Astrocyte (in vitro differentiated cells and primary cell): ENCODE measurements around the gene AKNAD1.
"Not testable (repeated sequence)": the region's sequence is repeated elsewhere in the genome, so short reads cannot be mapped to it uniquely, and the experiment has no call there.

Experiments used
- EZH2 ChIP-seq: IDR thresholded peaks from 2 replicates; pipeline ENCODE4 v1.6.1; 2012; ENCODE audit warnings: mild to moderate bottlenecking, low read length, inconsistent platforms; ENCODE audit not compliant: insufficient read depth
- TF ChIP-seq, protein P1 (sequence below): IDR thresholded peaks from 2 replicates; pipeline ENCODE4 v1.5.1; 2011; ENCODE audit warnings: low read depth, mild to moderate bottlenecking, inconsistent platforms, low read length, moderate library complexity; ENCODE audit not compliant: insufficient read depth

DNA sequence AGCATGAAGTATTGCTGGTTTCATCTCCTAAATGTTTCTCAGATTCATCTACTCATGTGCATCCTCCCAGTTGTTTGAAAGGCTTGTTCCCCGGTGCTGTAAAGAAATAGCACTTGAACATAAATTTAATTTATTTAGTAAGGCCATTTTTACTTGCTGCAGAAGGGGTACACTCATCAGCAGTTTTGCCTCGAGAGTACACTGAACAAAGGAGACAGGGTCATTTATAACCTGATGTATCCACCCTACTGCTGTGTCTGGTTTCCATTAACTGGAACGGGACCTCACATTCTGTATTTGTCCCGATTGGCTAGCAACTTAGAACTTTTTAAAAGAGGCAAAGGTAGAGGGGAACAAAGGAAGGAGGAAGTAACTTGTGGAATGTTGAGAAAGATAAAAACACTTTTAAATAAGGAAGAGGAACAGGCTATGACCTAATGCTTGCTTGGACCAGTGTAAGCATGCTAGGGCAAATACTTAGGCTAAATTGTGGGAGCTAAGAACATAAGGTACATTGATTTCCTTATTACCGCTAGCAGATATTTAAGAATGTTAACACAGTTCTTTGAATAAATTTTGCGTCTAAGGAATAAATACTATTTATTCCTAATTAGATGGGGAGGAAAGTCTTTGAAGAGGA lies 32.2 kb upstream of the AKNAD1 start:
- TF ChIP-seq, protein P1, sequence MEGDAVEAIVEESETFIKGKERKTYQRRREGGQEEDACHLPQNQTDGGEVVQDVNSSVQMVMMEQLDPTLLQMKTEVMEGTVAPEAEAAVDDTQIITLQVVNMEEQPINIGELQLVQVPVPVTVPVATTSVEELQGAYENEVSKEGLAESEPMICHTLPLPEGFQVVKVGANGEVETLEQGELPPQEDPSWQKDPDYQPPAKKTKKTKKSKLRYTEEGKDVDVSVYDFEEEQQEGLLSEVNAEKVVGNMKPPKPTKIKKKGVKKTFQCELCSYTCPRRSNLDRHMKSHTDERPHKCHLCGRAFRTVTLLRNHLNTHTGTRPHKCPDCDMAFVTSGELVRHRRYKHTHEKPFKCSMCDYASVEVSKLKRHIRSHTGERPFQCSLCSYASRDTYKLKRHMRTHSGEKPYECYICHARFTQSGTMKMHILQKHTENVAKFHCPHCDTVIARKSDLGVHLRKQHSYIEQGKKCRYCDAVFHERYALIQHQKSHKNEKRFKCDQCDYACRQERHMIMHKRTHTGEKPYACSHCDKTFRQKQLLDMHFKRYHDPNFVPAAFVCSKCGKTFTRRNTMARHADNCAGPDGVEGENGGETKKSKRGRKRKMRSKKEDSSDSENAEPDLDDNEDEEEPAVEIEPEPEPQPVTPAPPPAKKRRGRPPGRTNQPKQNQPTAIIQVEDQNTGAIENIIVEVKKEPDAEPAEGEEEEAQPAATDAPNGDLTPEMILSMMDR: not testable (repeated sequence)
- TF ChIP-seq EZH2: not testable (repeated sequence)
